Measurements from ENCODE around the gene STIMATE.

Gene STIMATE

DNA sequence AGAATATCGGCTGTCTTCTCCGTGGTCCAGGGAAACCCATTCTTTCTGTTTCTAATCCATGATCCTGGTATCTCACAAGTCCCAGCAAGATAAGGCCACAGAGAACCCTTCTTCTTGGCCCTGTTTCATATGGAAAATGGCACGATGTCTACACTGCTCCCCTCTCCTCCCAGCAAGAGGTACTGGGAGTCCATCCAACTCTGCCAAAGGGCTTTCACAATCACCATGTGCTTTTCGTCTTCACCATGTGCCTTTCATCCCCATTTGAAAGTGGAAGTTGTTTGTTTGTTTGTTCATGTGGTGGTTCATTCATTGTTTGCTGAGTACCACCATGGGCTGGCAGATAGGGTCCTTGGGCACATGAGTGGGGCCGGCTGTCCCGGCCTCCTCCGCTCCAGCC is 97.3 kb downstream of the STIMATE start:
- TF ChIP-seq, protein P1, sequence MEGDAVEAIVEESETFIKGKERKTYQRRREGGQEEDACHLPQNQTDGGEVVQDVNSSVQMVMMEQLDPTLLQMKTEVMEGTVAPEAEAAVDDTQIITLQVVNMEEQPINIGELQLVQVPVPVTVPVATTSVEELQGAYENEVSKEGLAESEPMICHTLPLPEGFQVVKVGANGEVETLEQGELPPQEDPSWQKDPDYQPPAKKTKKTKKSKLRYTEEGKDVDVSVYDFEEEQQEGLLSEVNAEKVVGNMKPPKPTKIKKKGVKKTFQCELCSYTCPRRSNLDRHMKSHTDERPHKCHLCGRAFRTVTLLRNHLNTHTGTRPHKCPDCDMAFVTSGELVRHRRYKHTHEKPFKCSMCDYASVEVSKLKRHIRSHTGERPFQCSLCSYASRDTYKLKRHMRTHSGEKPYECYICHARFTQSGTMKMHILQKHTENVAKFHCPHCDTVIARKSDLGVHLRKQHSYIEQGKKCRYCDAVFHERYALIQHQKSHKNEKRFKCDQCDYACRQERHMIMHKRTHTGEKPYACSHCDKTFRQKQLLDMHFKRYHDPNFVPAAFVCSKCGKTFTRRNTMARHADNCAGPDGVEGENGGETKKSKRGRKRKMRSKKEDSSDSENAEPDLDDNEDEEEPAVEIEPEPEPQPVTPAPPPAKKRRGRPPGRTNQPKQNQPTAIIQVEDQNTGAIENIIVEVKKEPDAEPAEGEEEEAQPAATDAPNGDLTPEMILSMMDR (IDR thresholded peaks at IDR 0.05; ENCODE audit: low read length) = no peak
- TF ChIP-seq EZH2 (IDR thresholded peaks at IDR 0.05; ENCODE audit: borderline replicate concordance, low read length) = no peak
- Histone ChIP-seq H3K79me2 (ENCODE audit: insufficient read depth, low read length) (no peaks in the 10 kb centered on the region), H2AFZ (ENCODE audit: low read length) (no peak overlapping the region)

DNA sequence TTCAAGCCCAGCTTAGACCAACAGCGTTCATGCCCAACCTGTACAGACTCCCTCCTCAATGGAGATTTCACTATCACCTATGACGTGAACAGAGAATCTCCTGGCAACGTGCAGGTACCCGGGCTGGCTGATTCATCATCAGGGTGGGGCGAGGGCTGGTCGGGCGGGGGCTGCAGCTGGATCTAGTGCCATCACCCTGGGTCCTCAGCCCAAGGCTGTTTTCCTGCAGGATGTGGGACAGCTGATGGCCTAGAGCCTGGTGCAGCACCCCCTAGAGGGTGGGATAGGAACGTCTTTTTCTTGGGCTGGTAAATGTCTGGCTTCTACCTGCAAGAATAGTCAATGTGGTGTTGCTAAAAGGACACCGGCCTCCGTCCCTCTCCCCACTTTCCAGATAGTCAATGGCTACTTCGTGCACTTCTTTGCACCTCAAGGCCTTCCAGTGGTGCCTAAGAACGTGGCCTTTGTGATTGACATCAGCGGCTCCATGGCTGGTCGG is 98.3 kb downstream of the STIMATE start:
- Histone ChIP-seq H3K4me3 (ENCODE audit: low read depth, low read length, poor library complexity, severe bottlenecking) (no peak overlapping the region), H3K4me2 (ENCODE audit: low read length) (no peak overlapping the region), H2AFZ (ENCODE audit: low read length) (no peak overlapping the region), H3K27me3 (ENCODE audit: insufficient read depth, low read length) (no peaks in the 10 kb centered on the region; the same call in 1 of the 2 replicates), H3K4me1 (ENCODE audit: insufficient read depth, low read length, severe bottlenecking) (no peaks in the 10 kb centered on the region), H3K36me3 (ENCODE audit: insufficient read depth, low read length) (no peaks in the 10 kb centered on the region), H3K9me3 (ENCODE audit: low read length) (no peaks in the 10 kb centered on the region), H3F3A (ENCODE audit: insufficient read depth, low read length) (no peaks in the 10 kb centered on the region), H3K27ac (ENCODE audit: low read depth, low read length, poor library complexity, severe bottlenecking) (no peak overlapping the region), H3K9me2 (ENCODE audit: low read depth, low read length) (no peaks in the 10 kb centered on the region), H3K79me2 (ENCODE audit: insufficient read depth, low read length) (no peaks in the 10 kb centered on the region), H4K20me1 (ENCODE audit: insufficient read depth, low read length) (no peaks in the 10 kb centered on the region), H3K9ac (ENCODE audit: low read length) (no peak overlapping the region)
- TF ChIP-seq EZH2 (IDR thresholded peaks at IDR 0.05; ENCODE audit: borderline replicate concordance, low read length) = no peak
- TF ChIP-seq, protein P1 (IDR thresholded peaks at IDR 0.05; ENCODE audit: low read length) = peak; percentile 82

More for the DNA sequence above, 97.3 kb downstream of the STIMATE start:
- Histone ChIP-seq H3K4me2 (ENCODE audit: low read length) (no peak overlapping the region), H3K27ac (ENCODE audit: low read depth, low read length, poor library complexity, severe bottlenecking) (no peak overlapping the region), H3K4me3 (ENCODE audit: low read depth, low read length, poor library complexity, severe bottlenecking) (no peak overlapping the region), H4K20me1 (ENCODE audit: insufficient read depth, low read length) (no peaks in the 10 kb centered on the region), H3K4me1 (ENCODE audit: insufficient read depth, low read length, severe bottlenecking) (no peaks in the 10 kb centered on the region), H3K27me3 (ENCODE audit: insufficient read depth, low read length) (no peaks in the 10 kb centered on the region; the same call in 1 of the 2 replicates), H3F3A (ENCODE audit: insufficient read depth, low read length) (no peaks in the 10 kb centered on the region), H3K36me3 (ENCODE audit: insufficient read depth, low read length) (no peaks in the 10 kb centered on the region), H3K9ac (ENCODE audit: low read length) (no peak overlapping the region), H3K9me3 (ENCODE audit: low read length) (no peaks in the 10 kb centered on the region), H3K9me2 (ENCODE audit: low read depth, low read length) (no peaks in the 10 kb centered on the region)

DNA sequence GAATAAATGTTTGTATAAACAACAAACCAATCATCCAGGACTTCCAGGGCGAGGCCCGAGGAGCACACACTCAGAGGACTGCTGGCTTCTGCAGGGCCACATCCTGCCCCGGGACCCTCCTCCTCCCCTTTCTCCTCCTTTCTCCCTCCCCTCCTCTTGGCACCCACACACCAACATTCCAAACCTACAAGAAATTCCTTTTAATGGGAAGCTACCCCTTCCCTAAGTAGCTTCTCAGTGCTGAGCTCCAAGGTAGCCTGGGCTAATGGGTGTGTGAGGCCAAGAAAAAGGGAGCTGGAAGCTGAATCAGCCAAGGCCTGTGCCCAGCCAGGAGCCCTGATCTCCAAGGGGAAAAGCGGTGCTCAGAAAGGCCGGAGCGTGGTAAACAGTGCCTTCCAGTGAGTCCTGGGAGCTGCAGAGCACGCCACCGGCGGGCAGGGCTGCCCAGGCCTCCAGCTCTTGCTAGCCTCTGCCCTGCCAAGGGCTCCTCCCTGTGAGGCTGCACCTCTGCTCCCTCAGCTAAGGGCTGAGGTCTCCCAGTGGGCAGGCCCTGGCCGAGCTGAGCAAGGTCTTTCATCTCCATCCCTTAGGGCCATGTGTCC is 98.9 kb downstream of the STIMATE start:
- TF ChIP-seq, protein P1 (IDR thresholded peaks at IDR 0.05; ENCODE audit: low read length) = no peak
- TF ChIP-seq EZH2 (IDR thresholded peaks at IDR 0.05; ENCODE audit: borderline replicate concordance, low read length) = no peak
- H3K79me2 ChIP-seq (ENCODE audit: insufficient read depth, low read length) = no peaks in the 10 kb centered on the region
- H3K36me3 ChIP-seq (ENCODE audit: insufficient read depth, low read length) = no peaks in the 10 kb centered on the region
- no peaks in the 10 kb centered on the region; the same call in 1 of the 2 replicates for H3K27me3 ChIP-seq (ENCODE audit: insufficient read depth, low read length)
- H3F3A ChIP-seq (ENCODE audit: insufficient read depth, low read length) = no peaks in the 10 kb centered on the region
- H2AFZ ChIP-seq (ENCODE audit: low read length) = no peak overlapping the region
- no peaks in the 10 kb centered on the region for H4K20me1 ChIP-seq (ENCODE audit: insufficient read depth, low read length)
- H3K9me2 ChIP-seq (ENCODE audit: low read depth, low read length) = no peaks in the 10 kb centered on the region
- H3K4me2 ChIP-seq (ENCODE audit: low read length) = no peak overlapping the region
- H3K9ac ChIP-seq (ENCODE audit: low read length) = no peak overlapping the region
- H3K27ac ChIP-seq (ENCODE audit: low read depth, low read length, poor library complexity, severe bottlenecking) = no peak overlapping the region
- no peaks in the 10 kb centered on the region for H3K9me3 ChIP-seq (ENCODE audit: low read length)
- H3K4me3 ChIP-seq (ENCODE audit: low read depth, low read length, poor library complexity, severe bottlenecking) = no peak overlapping the region
- H3K4me1 ChIP-seq (ENCODE audit: insufficient read depth, low read length, severe bottlenecking) = no peaks in the 10 kb centered on the region
